MM.1S (cell line): ENCODE results near the gene MACROD2.

ENCODE experiments used
- DNase-seq: peaks from one replicate; pipeline ENCODE4 v3.0.0-alpha.2; 2015
- H2AFZ ChIP-seq: fragments of 300-600 bp; sonication (generic); 2 replicates; pipeline ENCODE4 v1.6.0; 2016; ENCODE audit warnings: antibody characterized with exemption, low read length
- H3F3A ChIP-seq: fragments of 300-600 bp; sonication (generic); 2 replicates; pipeline ENCODE4 v1.6.1; 2016; ENCODE audit warnings: mild to moderate bottlenecking, antibody characterized with exemption, low read length, moderate library complexity, mixed read lengths; ENCODE audit not compliant: insufficient read depth
- H3K27ac ChIP-seq: fragments of 300-600 bp; sonication (generic); 2 replicates; pipeline ENCODE4 v1.5.1; 2016; ENCODE audit warnings: mild to moderate bottlenecking, low read length
- H3K27me3 ChIP-seq: fragments of 300-600 bp; sonication (generic); replicated peaks from 2 replicates; pipeline ENCODE4 v1.6.0; 2016; ENCODE audit warnings: low read length; ENCODE audit not compliant: insufficient read depth
- H3K36me3 ChIP-seq: fragments of 300-600 bp; sonication (generic); replicated peaks from 2 replicates; pipeline ENCODE4 v1.6.1; 2016; ENCODE audit warnings: mild to moderate bottlenecking, low read length, mixed read lengths; ENCODE audit not compliant: insufficient read depth
- H3K4me1 ChIP-seq: fragments of 300-600 bp; sonication (generic); 2 replicates; pipeline ENCODE4 v1.6.1; 2016; ENCODE audit warnings: low read length, mixed read lengths
- H3K4me2 ChIP-seq: fragments of 300-600 bp; sonication (generic); 2 replicates; pipeline ENCODE4 v1.6.0; 2016; ENCODE audit warnings: low read depth, low read length
- H3K4me3 ChIP-seq: fragments of 300-600 bp; sonication (generic); 2 replicates; pipeline ENCODE4 v1.5.1; 2016; ENCODE audit warnings: low read length, mixed read lengths
- H3K79me2 ChIP-seq: fragments of 300-600 bp; sonication (generic); 2 replicates; pipeline ENCODE4 v1.6.1; 2016; ENCODE audit warnings: mixed run types, low read length, mixed read lengths
- H3K9ac ChIP-seq: fragments of 300-600 bp; sonication (generic); 2 replicates; pipeline ENCODE4 v1.6.1; 2016; ENCODE audit warnings: low read length, mixed read lengths
- H3K9me2 ChIP-seq: fragments of 300-600 bp; sonication (generic); replicated peaks from 2 replicates; pipeline ENCODE4 v1.6.1; 2016; ENCODE audit warnings: mild to moderate bottlenecking, low read length, mixed read lengths; ENCODE audit not compliant: insufficient read depth
- H3K9me3 ChIP-seq: fragments of 300-600 bp; sonication (generic); replicated peaks from 2 replicates; pipeline ENCODE4 v1.6.1; 2016; ENCODE audit warnings: mild to moderate bottlenecking, low read length, mixed read lengths; ENCODE audit not compliant: insufficient read depth
- H4K20me1 ChIP-seq: fragments of 300-600 bp; sonication (generic); 2 replicates; pipeline ENCODE4 v1.6.1; 2016; ENCODE audit warnings: mild to moderate bottlenecking, low read length, moderate library complexity, mixed read lengths; ENCODE audit not compliant: insufficient read depth
- CTCF ChIP-seq: fragments of 300-600 bp; sonication (generic); IDR thresholded peaks from 2 replicates; pipeline ENCODE4 v1.5.1; 2016; ENCODE audit warnings: antibody characterized with exemption, low read length, mixed read lengths
- EZH2 ChIP-seq: fragments of 300-600 bp; sonication (generic); optimal IDR thresholded peaks from 2 replicates; pipeline ENCODE3; 2017; ENCODE audit warnings: low read depth, mild to moderate bottlenecking, antibody characterized with exemption, low read length, mixed read lengths
- EZH2phosphoT487 ChIP-seq: fragments of 300-600 bp; sonication (generic); IDR thresholded peaks from 2 replicates; pipeline ENCODE4 v1.6.1; 2018; ENCODE audit warnings: antibody characterized with exemption, low read length

Gene MACROD2

GRCh38 chr20:14481863-14482262 lies 486.5 kb downstream of the MACROD2 start:
- H3K9me2 ChIP-seq: no peaks in the 10 kb centered on the region
- TF ChIP-seq EZH2phosphoT487 (no peak), EZH2 (no peak), CTCF (no peak)
- H3K36me3 ChIP-seq: no peaks in the 10 kb centered on the region
- no peaks in the 10 kb centered on the region for H3K79me2 ChIP-seq
- DNase-seq: no peak
- H3F3A ChIP-seq: no peaks in the 10 kb centered on the region
- no peaks in the 10 kb centered on the region for H3K27me3 ChIP-seq
- no peaks in the 10 kb centered on the region for H3K9me3 ChIP-seq
- H3K27ac ChIP-seq: no peak overlapping the region
- no peak overlapping the region for H3K4me3 ChIP-seq
- no peaks in the 10 kb centered on the region for H4K20me1 ChIP-seq
- no peaks in the 10 kb centered on the region for H3K4me1 ChIP-seq
- H3K4me2 ChIP-seq: no peak overlapping the region
- H3K9ac ChIP-seq: no peak overlapping the region
- no peak overlapping the region for H2AFZ ChIP-seq

- Histone ChIP-seq H3K9me2 (no peaks in the 10 kb centered on the region), H3K27me3 (no peaks in the 10 kb centered on the region), H2AFZ (no peak overlapping the region), H3K36me3 (no peaks in the 10 kb centered on the region), H4K20me1 (no peaks in the 10 kb centered on the region), H3K9me3 (no peaks in the 10 kb centered on the region), H3K9ac (no peak overlapping the region), H3F3A (no peaks in the 10 kb centered on the region), H3K4me3 (no peak overlapping the region), H3K79me2 (no peaks in the 10 kb centered on the region), H3K4me1 (no peaks in the 10 kb centered on the region), H3K27ac (no peak overlapping the region), H3K4me2 (no peak overlapping the region)
- TF ChIP-seq CTCF (no peak), EZH2phosphoT487 (no peak), EZH2 (no peak)
- DNase-seq: no peak
Measured at GRCh38 chr20:14488212-14488611, 492.9 kb downstream of the MACROD2 start.

GRCh38 chr20:14488756-14489479 lies 493.6 kb downstream of the MACROD2 start:
- Histone ChIP-seq H3K79me2 (no peaks in the 10 kb centered on the region), H3K4me3 (no peak overlapping the region), H3F3A (no peaks in the 10 kb centered on the region), H3K4me1 (no peaks in the 10 kb centered on the region), H3K9me2 (no peaks in the 10 kb centered on the region), H3K9ac (no peak overlapping the region), H3K4me2 (no peak overlapping the region), H3K27ac (no peak overlapping the region), H3K9me3 (no peaks in the 10 kb centered on the region), H4K20me1 (no peaks in the 10 kb centered on the region), H2AFZ (no peak overlapping the region), H3K36me3 (no peaks in the 10 kb centered on the region), H3K27me3 (no peaks in the 10 kb centered on the region)
- DNase-seq: no peak
- no peak for TF ChIP-seq EZH2
- TF ChIP-seq CTCF: no peak
- TF ChIP-seq EZH2phosphoT487: no peak
